Mucosa of stomach (tissue), 1 donor: Measurements from ENCODE around the gene BRD1.

Experiments
- H3K27me3 ChIP-seq: one replicate; pipeline ENCODE4 v1.7.0; 2013; ENCODE audit warnings: mild to moderate bottlenecking, low read length; ENCODE audit not compliant: control insufficient read depth, insufficient read depth
- H3K36me3 ChIP-seq: one replicate; pipeline ENCODE4 v1.7.0; 2013; ENCODE audit warnings: low read length; ENCODE audit not compliant: control insufficient read depth, insufficient read depth
- H3K4me1 ChIP-seq: one replicate; pipeline ENCODE4 v1.7.0; 2013; ENCODE audit warnings: mild to moderate bottlenecking, low read length; ENCODE audit not compliant: control insufficient read depth, insufficient read depth
- H3K4me3 ChIP-seq: one replicate; pipeline ENCODE4 v1.7.0; 2013; ENCODE audit warnings: low read length
- H3K9ac ChIP-seq: one replicate; pipeline ENCODE4 v1.7.0; 2013; ENCODE audit warnings: mild to moderate bottlenecking, low read length, moderate library complexity
- H3K9me3 ChIP-seq: one replicate; pipeline ENCODE4 v1.7.0; 2013; ENCODE audit warnings: mild to moderate bottlenecking, low read length, moderate library complexity; ENCODE audit not compliant: control insufficient read depth
- donor health status: Pancreatic carcinoma.

The BRD1 gene

DNA sequence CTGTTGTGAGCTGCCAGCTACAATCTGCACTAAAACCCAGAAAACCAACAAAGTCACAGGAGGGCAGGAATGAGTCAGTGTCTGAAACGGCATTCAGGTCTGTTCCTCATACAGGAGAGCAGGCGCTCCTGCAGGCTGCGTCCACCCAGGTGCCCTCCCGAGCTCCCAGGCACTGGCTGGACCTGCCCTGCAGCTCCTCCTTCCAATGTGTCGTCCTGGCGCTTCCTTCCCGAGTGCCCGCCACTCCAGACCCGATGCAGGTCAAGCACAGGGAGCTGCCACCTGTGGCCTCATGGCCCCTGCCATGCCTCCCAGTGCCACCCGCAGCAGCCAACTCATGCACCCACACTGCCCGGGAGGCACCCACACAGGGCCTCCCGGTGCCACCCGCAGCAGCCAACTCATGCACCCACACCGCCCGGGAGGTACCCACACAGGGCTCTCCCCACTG is 12.0 kb downstream of the BRD1 start:
- peaks cover 24% of the 10 kb centered on the region for H3K4me1 ChIP-seq
- H3K36me3 ChIP-seq: peaks cover 19% of the 10 kb centered on the region
- no peak overlapping the region for H3K4me3 ChIP-seq
- no peaks in the 10 kb centered on the region for H3K27me3 ChIP-seq
- no peak overlapping the region for H3K9ac ChIP-seq
- no peaks in the 10 kb centered on the region for H3K9me3 ChIP-seq

DNA sequence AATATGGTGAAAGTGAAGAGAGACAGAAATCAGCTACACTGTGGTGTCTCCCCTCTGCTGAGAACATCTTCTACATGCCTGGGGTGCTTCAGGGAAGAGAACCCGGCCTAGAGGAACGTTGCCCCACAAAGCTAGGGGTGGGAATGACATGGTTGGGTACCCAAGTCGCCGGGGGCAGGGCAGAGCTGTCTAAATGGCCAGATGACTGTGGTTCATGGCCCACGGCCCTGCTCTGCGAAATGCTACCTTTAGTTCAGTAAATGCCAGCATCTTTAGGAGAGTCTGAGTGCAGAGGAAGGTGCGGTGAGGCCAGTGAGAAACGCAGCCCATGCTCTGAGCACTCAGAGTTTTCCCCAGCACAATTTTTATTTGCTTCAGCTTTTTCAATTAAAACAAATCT is 12.8 kb downstream of the BRD1 start:
- Histone ChIP-seq H3K36me3 (peaks cover 19% of the 10 kb centered on the region), H3K9ac (no peak overlapping the region), H3K9me3 (no peaks in the 10 kb centered on the region), H3K27me3 (no peaks in the 10 kb centered on the region), H3K4me1 (peaks cover 31% of the 10 kb centered on the region), H3K4me3 (no peak overlapping the region)

DNA sequence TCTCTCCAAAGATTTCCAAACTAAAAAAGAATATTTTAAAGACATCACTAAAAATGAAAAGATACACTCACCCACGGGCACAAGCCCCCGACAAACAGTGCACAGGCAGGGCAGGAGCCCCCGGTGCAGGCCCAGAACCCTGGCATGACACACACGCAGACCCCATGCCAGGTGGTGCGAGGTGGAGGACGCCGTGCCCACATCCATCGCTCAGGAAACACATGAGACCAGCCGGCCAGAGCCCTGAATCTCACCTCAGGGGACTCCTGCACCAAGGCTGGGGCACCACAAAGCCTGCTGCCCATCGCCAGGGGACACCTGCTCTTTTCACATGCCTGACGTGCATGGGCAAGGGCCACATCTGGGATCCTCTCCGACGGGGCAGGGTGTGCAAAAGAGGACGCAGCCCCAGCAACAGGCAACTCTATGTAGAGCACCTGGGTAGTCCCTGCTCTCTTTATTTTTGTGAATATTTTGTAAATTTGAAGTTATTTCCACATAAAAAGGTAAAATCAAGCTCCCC is 13.4 kb downstream of the BRD1 start:
- Histone ChIP-seq H3K9me3 (no peaks in the 10 kb centered on the region), H3K36me3 (peaks cover 19% of the 10 kb centered on the region), H3K4me3 (no peak overlapping the region), H3K4me1 (peaks cover 35% of the 10 kb centered on the region), H3K9ac (no peak overlapping the region), H3K27me3 (no peaks in the 10 kb centered on the region)

DNA sequence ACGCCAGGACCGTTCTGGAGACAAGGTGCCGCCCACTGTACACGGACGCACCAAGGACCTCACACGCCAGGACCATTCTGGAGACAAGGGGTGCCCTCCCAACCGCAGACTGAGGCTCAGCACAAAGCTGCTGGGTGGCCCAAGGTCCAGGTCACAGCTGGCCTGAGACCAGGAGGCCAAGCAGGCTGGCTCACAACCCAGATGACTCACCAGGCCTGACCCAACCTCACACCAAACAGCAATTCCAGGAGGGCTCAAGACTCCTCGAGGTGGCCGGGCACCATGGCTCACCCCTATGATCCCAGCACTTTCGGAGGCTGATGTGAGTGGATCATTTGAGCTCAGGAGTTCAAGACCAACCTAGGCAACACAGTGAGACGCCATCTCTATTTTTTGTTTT is 14.8 kb downstream of the BRD1 start:
- Histone ChIP-seq H3K4me1 (peaks cover 40% of the 10 kb centered on the region), H3K9me3 (no peaks in the 10 kb centered on the region), H3K36me3 (peaks cover 19% of the 10 kb centered on the region), H3K9ac (no peak overlapping the region), H3K27me3 (no peaks in the 10 kb centered on the region), H3K4me3 (no peak overlapping the region)

DNA sequence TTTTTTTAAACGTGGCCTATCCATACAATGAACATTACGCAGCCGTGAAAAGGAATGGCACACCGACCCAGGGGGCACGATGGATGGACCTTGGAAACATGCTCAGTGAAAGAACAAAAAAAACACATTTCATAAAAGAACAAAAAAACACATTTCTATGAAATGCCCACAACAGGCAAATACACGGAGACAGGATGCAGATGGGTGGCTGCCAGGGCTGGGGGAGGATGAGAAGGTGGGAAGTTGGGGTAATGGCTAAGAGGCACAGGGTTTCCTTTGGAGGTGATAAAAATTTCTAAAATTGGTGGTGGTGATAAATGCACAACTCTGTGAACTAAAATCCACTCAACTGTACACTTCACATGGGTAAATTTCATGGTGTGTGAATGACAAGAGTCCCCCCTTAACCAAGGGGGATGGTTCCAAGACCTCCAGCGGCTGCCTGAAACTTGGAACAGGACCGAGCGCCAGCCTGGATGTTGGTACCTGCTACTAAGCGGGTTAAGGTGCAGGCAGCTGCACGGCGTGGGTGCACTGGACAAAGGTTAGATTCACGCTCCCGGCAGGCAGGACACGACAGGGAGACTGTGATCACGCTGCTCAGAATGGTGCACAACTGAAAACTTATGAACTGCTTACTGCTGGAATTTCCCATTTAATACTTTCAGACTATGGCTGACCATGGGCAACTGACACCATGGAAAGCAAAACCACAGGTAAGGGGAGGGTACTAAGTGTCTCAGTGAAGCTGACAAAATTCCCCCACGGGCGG is 16.5 kb downstream of the BRD1 start:
- H3K36me3 ChIP-seq: peaks cover 11% of the 10 kb centered on the region
- H3K4me3 ChIP-seq: no peak overlapping the region
- peaks cover 41% of the 10 kb centered on the region for H3K4me1 ChIP-seq

GRCh38 chr22:49810363-49811019 is 17.2 kb downstream of the BRD1 start:
- peaks cover 33% of the 10 kb centered on the region for H3K4me1 ChIP-seq
- peaks cover 11% of the 10 kb centered on the region for H3K36me3 ChIP-seq
- no peak overlapping the region for H3K4me3 ChIP-seq
- no peak overlapping the region for H3K9ac ChIP-seq
- H3K27me3 ChIP-seq: no peaks in the 10 kb centered on the region
- H3K9me3 ChIP-seq: no peaks in the 10 kb centered on the region

More for the DNA sequence above, 16.5 kb downstream of the BRD1 start:
- Histone ChIP-seq H3K27me3 (no peaks in the 10 kb centered on the region), H3K9me3 (no peaks in the 10 kb centered on the region), H3K9ac (no peak overlapping the region)

DNA sequence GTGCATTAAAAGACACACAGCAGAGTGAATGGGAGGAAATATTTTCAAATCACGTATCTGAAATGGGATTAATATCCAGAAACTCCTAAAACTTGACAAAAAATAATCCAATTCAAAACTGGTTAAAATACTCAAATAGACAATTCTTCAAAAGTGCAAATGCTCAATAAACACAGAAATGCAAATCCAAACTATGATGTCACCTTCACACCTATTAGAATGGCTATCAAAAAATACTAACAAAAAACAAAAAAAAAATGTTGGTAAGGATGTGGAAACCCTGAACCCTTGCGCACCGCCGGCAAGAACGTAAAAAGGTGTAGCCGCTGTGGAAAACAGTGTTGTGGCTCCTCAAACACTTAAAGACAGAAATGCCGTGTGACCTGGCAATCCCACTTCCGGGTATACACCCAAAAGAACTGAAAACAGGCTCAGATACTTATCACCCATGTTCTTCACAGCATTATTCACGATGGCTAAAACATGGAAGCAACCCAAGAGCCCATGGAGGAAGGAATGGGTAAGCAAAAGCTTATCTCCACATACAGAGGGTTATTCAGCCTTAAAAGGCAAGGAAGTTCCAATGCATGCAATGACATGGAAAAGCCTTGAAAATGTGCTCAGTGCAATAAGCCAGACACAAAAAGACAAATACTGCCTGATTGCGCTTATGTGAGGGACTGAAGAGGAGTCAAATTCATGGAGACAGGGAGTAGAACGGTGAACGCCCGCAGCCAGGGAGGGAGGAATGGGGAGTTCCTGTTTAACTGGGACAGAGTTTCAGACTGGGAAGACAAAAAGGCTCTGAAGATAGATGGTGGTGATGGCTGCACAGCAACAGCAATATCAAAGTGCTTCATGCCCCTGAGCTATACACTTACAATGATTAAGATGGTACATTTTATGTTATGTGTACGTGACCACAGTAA is 19.6 kb downstream of the BRD1 start:
- Histone ChIP-seq H3K9me3 (no peaks in the 10 kb centered on the region), H3K4me1 (peaks cover 23% of the 10 kb centered on the region), H3K4me3 (no peak overlapping the region), H3K27me3 (no peaks in the 10 kb centered on the region), H3K9ac (no peak overlapping the region), H3K36me3 (peaks cover 6% of the 10 kb centered on the region)

DNA sequence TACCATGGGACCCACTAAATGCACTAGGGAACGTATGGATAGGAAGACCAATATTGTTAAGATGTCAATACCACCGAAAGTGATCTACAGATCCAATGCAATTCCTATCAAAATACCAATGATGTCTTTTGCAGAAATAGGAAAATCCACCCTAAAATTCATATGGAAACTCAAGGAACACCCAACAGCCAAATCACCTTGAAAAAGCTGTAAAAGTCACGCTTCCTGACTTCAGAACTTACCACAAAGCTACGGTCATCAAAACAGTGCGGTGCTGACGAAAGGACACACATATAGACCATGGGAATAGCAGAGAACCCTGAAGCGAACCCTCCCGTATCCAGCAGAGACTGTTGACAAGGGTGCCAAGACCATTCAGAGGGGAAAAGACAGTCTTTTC is 20.5 kb downstream of the BRD1 start:
- peaks cover 11% of the 10 kb centered on the region for H3K36me3 ChIP-seq
- H3K4me1 ChIP-seq: peaks cover 17% of the 10 kb centered on the region
- H3K9me3 ChIP-seq: no peaks in the 10 kb centered on the region
- no peaks in the 10 kb centered on the region for H3K27me3 ChIP-seq
- no peak overlapping the region for H3K9ac ChIP-seq
- H3K4me3 ChIP-seq: no peak overlapping the region

GRCh38 chr22:49803737-49804375 is 23.8 kb downstream of the BRD1 start:
- no peaks in the 10 kb centered on the region for H3K27me3 ChIP-seq
- H3K4me3 ChIP-seq: no peak overlapping the region
- no peaks in the 10 kb centered on the region for H3K9me3 ChIP-seq
- no peak overlapping the region for H3K9ac ChIP-seq
- peaks cover 6% of the 10 kb centered on the region for H3K4me1 ChIP-seq
- H3K36me3 ChIP-seq: peaks cover 11% of the 10 kb centered on the region

- peaks cover 4% of the 10 kb centered on the region for H3K4me1 ChIP-seq
- H3K9ac ChIP-seq: no peak overlapping the region
- H3K36me3 ChIP-seq: peaks cover 11% of the 10 kb centered on the region
Measured at GRCh38 chr22:49803134-49803533, 24.5 kb downstream of the BRD1 start.

DNA sequence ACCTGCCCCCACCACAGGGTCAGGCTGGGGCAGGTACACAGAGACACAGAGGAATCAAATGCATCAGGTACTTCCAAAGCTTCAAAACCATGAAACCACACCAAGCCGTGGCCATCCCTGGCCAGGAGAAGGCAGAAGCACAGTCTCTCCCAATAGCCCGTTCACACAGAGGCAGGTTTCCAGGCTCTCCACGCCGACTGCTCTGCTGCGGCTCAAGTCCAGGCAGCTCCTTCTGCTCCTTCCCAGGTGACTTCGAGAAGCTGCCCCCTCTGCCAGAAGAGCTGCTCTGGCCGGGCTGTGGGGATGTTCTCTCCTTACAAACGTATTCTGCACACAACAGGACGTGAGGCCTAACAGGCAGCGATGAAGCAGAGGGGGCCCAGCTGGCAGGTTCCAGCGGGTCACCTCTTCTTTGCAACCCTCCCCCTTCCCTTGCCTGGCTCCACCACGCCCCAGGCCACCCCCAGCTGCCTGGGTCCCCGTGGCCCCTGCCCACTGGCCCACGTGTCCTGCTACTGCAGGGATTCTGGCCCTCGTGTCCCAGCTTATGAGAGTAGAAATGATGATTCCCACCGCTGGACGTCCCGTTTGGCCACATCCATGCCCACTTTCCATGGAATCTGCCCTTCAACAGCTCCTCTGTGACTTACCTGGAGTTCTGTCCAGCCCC is 26.1 kb downstream of the BRD1 start:
- Histone ChIP-seq H3K9ac (no peak overlapping the region), H3K9me3 (no peaks in the 10 kb centered on the region), H3K27me3 (no peaks in the 10 kb centered on the region), H3K36me3 (peaks cover 11% of the 10 kb centered on the region), H3K4me3 (no peak overlapping the region), H3K4me1 (no peaks in the 10 kb centered on the region)

More at GRCh38 chr22:49803134-49803533, 24.5 kb downstream of the BRD1 start:
- no peaks in the 10 kb centered on the region for H3K27me3 ChIP-seq
- H3K4me3 ChIP-seq: no peak overlapping the region
- H3K9me3 ChIP-seq: no peaks in the 10 kb centered on the region
